HG03571 (cell line): ENCODE data around the gene CCNY.

Experiments
- ATAC-seq: cut with Tn5 transposase; IDR thresholded peaks from one replicate; pipeline ENCODE4 v1.9.1; 2021; ENCODE audit not compliant: unreplicated experiment

Gene CCNY

GRCh38 chr10:35607475-35608327, 271.4 kb downstream of the CCNY start:
- no peak for ATAC-seq

- ATAC-seq: no peak
Observed at GRCh38 chr10:35608328-35608672, 272.0 kb downstream of the CCNY start.

GRCh38 chr10:35611750-35612149, 275.4 kb downstream of the CCNY start:
- ATAC-seq: no peak

GRCh38 chr10:35612385-35613106, 276.2 kb downstream of the CCNY start:
- no peak for ATAC-seq

- no peak for ATAC-seq
Observed at GRCh38 chr10:35613107-35613440, 276.8 kb downstream of the CCNY start.

- no peak for ATAC-seq
Observed at GRCh38 chr10:35613597-35614226, 277.4 kb downstream of the CCNY start.

- no peak for ATAC-seq
Observed at GRCh38 chr10:35614312-35614711, 278.0 kb downstream of the CCNY start.
